ENCODE measurements around the gene CCNYL1. TPM values are rescaled to one million over a fixed set of nuclear protein-coding genes. Genes with fewer than 3 reads are reported as not detected.

The CCNYL1 gene
- polyA plus RNA-seq, 1 of the 3 experiments (the other 2 are of a cell fraction), result 8.7 TPM

DNA sequence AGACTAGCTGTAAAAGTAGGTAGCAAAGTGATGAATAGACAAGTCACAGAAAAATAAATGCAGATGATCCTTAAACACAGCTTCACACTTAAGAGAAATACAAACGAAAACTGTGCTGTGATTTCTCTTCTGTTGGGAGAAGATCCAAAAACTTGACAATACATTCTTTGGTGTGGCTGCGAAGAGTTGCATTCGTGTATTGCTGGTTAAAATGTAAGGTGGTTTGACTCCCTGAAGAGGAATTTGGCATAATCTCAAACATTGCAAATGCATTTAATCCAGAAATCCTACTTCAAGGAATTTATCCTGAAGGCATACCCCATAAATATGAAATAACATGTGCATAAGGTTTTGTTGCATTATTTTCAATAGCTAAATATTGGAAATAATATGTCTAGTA lies 7.1 kb downstream of the CCNYL1 start:
- Histone ChIP-seq H3K4me2 (no peak overlapping the region), H3K27ac (ENCODE audit: low read depth in 2 of 2, low read length in 1 of 2) (no peak overlapping the region), H3K9me3 (no peaks in the 10 kb centered on the region), H2AFZ (ENCODE audit: low read depth) (no peak overlapping the region), H3K9me2 (no peaks in the 10 kb centered on the region), H4K20me1 (ENCODE audit: insufficient read depth) (peaks cover 6% of the 10 kb centered on the region; the same call in 1 of the 2 replicates), H3K9ac (no peak overlapping the region), H3K79me2 (ENCODE audit: insufficient read depth) (peaks cover 97% of the 10 kb centered on the region), H3F3A (replicated peaks; ENCODE audit: insufficient read depth) (peaks cover 9% of the 10 kb centered on the region), H3K4me1 (ENCODE audit: control insufficient read depth in 1 of 2, insufficient read depth in 2 of 2, low read depth in 1 of 2, low read length in 1 of 2) (peaks cover 0 to 15% of the 10 kb centered on the region in 2 experiments; a peak in 2 of 4 replicates), H3K4me3 (ENCODE audit: low read depth in 2 of 2, low read length in 1 of 2) (no peak overlapping the region), H3K36me3 (replicated peaks in 1 of 2; ENCODE audit: control insufficient read depth in 1 of 2, insufficient read depth in 2 of 2, low read length in 1 of 2) (no peaks in the 10 kb centered on the region), H3K27me3 (ENCODE audit: insufficient read depth) (no peaks in the 10 kb centered on the region)
- CTCF ChIA-PET, result interaction anchor here (0.9 to 1.1 kb wide), 2 partner anchors 15 to 27 kb away, joined by 3 read pairs; no protein-coding TSS in a partner anchor
- POLR2A ChIA-PET, result interaction anchor here (0.5 kb wide), 1 partner anchor 27 kb away, joined by 4 read pairs; no protein-coding TSS in a partner anchor
- 78% methylated on average over 3 of the region's 3 CpGs for WGBS (ENCODE audit: low lambda C conversion rate)
- no peak for DNase-seq
- TF ChIP-seq, protein P1, sequence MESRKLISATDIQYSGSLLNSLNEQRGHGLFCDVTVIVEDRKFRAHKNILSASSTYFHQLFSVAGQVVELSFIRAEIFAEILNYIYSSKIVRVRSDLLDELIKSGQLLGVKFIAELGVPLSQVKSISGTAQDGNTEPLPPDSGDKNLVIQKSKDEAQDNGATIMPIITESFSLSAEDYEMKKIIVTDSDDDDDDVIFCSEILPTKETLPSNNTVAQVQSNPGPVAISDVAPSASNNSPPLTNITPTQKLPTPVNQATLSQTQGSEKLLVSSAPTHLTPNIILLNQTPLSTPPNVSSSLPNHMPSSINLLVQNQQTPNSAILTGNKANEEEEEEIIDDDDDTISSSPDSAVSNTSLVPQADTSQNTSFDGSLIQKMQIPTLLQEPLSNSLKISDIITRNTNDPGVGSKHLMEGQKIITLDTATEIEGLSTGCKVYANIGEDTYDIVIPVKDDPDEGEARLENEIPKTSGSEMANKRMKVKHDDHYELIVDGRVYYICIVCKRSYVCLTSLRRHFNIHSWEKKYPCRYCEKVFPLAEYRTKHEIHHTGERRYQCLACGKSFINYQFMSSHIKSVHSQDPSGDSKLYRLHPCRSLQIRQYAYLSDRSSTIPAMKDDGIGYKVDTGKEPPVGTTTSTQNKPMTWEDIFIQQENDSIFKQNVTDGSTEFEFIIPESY (IDR thresholded peaks at IDR 0.05; ENCODE audit: borderline replicate concordance, low read depth), result no peak
- no peak for TF ChIP-seq GABPA (IDR thresholded peaks at IDR 0.05; ENCODE audit: low read depth)

DNA sequence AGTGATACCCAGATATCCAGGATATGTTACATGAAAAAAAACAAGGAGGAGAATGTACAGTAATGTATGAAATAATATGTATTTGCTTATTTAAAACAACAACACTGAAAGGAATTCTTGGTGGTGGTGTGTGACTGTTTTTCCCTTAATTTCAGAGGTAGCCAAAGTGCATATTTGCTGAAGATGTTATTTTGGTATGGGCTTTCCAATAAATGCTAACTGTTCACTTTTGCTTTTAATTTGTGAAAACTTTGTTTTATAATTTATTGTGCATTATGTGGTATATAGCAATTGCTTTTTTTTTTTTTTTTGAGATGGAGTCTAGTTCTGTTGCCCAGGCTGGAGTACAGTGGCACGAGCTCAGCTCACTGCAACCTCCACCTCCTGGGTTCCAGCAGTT lies 7.6 kb downstream of the CCNYL1 start:
- Histone ChIP-seq H3K36me3 (replicated peaks in 1 of 2; ENCODE audit: control insufficient read depth in 1 of 2, insufficient read depth in 2 of 2, low read length in 1 of 2) (no peaks in the 10 kb centered on the region), H3K27ac (ENCODE audit: low read depth in 2 of 2, low read length in 1 of 2) (no peak overlapping the region), H3K9me3 (no peaks in the 10 kb centered on the region), H3F3A (replicated peaks; ENCODE audit: insufficient read depth) (peaks cover 14% of the 10 kb centered on the region), H3K27me3 (ENCODE audit: insufficient read depth) (no peaks in the 10 kb centered on the region), H3K4me1 (ENCODE audit: control insufficient read depth in 1 of 2, insufficient read depth in 2 of 2, low read depth in 1 of 2, low read length in 1 of 2) (peaks cover 0 to 16% of the 10 kb centered on the region in 2 experiments; a peak in 2 of 4 replicates), H3K79me2 (ENCODE audit: insufficient read depth) (peaks cover 95% of the 10 kb centered on the region), H4K20me1 (ENCODE audit: insufficient read depth) (0 out of 2 replicates have a peak, but pooled peaks cover 6% of the 10 kb centered on the region), H3K4me3 (ENCODE audit: low read depth in 2 of 2, low read length in 1 of 2) (no peak overlapping the region), H3K9ac (no peak overlapping the region), H3K9me2 (no peaks in the 10 kb centered on the region), H2AFZ (ENCODE audit: low read depth) (no peak overlapping the region), H3K4me2 (no peak overlapping the region)
- POLR2A ChIA-PET, result interaction anchor here (0.5 kb wide), 1 partner anchor 26 kb away, joined by 4 read pairs; no protein-coding TSS in a partner anchor
- CTCF ChIA-PET, result interaction anchor here (0.9 to 1.1 kb wide), 2 partner anchors 15 to 27 kb away, joined by 3 read pairs; no protein-coding TSS in a partner anchor
- DNase-seq, result no peak
- 95% methylated on average over 1 of the region's 1 CpG for WGBS (ENCODE audit: low lambda C conversion rate)
- TF ChIP-seq JUND (IDR thresholded peaks at IDR 0.05), result no peak
- no peak for TF ChIP-seq RAD21 (IDR thresholded peaks at IDR 0.05; ENCODE audit: low read length)
- no peak for TF ChIP-seq CHD2 (IDR thresholded peaks at IDR 0.05; ENCODE audit: low read length, partially characterized antibody)
- TF ChIP-seq, protein P2, sequence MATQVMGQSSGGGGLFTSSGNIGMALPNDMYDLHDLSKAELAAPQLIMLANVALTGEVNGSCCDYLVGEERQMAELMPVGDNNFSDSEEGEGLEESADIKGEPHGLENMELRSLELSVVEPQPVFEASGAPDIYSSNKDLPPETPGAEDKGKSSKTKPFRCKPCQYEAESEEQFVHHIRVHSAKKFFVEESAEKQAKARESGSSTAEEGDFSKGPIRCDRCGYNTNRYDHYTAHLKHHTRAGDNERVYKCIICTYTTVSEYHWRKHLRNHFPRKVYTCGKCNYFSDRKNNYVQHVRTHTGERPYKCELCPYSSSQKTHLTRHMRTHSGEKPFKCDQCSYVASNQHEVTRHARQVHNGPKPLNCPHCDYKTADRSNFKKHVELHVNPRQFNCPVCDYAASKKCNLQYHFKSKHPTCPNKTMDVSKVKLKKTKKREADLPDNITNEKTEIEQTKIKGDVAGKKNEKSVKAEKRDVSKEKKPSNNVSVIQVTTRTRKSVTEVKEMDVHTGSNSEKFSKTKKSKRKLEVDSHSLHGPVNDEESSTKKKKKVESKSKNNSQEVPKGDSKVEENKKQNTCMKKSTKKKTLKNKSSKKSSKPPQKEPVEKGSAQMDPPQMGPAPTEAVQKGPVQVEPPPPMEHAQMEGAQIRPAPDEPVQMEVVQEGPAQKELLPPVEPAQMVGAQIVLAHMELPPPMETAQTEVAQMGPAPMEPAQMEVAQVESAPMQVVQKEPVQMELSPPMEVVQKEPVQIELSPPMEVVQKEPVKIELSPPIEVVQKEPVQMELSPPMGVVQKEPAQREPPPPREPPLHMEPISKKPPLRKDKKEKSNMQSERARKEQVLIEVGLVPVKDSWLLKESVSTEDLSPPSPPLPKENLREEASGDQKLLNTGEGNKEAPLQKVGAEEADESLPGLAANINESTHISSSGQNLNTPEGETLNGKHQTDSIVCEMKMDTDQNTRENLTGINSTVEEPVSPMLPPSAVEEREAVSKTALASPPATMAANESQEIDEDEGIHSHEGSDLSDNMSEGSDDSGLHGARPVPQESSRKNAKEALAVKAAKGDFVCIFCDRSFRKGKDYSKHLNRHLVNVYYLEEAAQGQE (IDR thresholded peaks at IDR 0.05; ENCODE audit: low read depth, low read length), result no peak
- TF ChIP-seq, protein P3, sequence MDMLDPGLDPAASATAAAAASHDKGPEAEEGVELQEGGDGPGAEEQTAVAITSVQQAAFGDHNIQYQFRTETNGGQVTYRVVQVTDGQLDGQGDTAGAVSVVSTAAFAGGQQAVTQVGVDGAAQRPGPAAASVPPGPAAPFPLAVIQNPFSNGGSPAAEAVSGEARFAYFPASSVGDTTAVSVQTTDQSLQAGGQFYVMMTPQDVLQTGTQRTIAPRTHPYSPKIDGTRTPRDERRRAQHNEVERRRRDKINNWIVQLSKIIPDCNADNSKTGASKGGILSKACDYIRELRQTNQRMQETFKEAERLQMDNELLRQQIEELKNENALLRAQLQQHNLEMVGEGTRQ (IDR thresholded peaks at IDR 0.05; ENCODE audit: borderline replicate concordance, low read depth, low read length), result no peak
- no peak for TF ChIP-seq FOSL2 (IDR thresholded peaks at IDR 0.05; ENCODE audit: borderline replicate concordance, low read depth)
- no peak for TF ChIP-seq GABPA (IDR thresholded peaks at IDR 0.05; ENCODE audit: low read depth)
- TF ChIP-seq NRF1 (IDR thresholded peaks at IDR 0.05; ENCODE audit: low read depth, low read length), result no peak
- TF ChIP-seq, protein P4, sequence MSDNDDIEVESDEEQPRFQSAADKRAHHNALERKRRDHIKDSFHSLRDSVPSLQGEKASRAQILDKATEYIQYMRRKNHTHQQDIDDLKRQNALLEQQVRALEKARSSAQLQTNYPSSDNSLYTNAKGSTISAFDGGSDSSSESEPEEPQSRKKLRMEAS (IDR thresholded peaks at IDR 0.05; ENCODE audit: low read depth), result no peak
- TF ChIP-seq, protein P5, sequence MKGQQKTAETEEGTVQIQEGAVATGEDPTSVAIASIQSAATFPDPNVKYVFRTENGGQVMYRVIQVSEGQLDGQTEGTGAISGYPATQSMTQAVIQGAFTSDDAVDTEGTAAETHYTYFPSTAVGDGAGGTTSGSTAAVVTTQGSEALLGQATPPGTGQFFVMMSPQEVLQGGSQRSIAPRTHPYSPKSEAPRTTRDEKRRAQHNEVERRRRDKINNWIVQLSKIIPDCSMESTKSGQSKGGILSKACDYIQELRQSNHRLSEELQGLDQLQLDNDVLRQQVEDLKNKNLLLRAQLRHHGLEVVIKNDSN (IDR thresholded peaks at IDR 0.05; ENCODE audit: borderline replicate concordance, low read depth), result no peak
- no peak for TF ChIP-seq MEF2A (IDR thresholded peaks at IDR 0.05; ENCODE audit: borderline replicate concordance, low read depth)
- TF ChIP-seq, protein P6, sequence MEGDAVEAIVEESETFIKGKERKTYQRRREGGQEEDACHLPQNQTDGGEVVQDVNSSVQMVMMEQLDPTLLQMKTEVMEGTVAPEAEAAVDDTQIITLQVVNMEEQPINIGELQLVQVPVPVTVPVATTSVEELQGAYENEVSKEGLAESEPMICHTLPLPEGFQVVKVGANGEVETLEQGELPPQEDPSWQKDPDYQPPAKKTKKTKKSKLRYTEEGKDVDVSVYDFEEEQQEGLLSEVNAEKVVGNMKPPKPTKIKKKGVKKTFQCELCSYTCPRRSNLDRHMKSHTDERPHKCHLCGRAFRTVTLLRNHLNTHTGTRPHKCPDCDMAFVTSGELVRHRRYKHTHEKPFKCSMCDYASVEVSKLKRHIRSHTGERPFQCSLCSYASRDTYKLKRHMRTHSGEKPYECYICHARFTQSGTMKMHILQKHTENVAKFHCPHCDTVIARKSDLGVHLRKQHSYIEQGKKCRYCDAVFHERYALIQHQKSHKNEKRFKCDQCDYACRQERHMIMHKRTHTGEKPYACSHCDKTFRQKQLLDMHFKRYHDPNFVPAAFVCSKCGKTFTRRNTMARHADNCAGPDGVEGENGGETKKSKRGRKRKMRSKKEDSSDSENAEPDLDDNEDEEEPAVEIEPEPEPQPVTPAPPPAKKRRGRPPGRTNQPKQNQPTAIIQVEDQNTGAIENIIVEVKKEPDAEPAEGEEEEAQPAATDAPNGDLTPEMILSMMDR (IDR thresholded peaks at IDR 0.05), result no peak
- TF ChIP-seq, protein P7, sequence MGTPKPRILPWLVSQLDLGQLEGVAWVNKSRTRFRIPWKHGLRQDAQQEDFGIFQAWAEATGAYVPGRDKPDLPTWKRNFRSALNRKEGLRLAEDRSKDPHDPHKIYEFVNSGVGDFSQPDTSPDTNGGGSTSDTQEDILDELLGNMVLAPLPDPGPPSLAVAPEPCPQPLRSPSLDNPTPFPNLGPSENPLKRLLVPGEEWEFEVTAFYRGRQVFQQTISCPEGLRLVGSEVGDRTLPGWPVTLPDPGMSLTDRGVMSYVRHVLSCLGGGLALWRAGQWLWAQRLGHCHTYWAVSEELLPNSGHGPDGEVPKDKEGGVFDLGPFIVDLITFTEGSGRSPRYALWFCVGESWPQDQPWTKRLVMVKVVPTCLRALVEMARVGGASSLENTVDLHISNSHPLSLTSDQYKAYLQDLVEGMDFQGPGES (IDR thresholded peaks at IDR 0.05; ENCODE audit: low read depth, low read length), result no peak
- TF ChIP-seq YY1 (IDR thresholded peaks at IDR 0.05; ENCODE audit: low read depth), result no peak

Measured in SK-N-SH (cell line).